ENCODE data around the gene LCE2A. TPM values are rescaled to one million over a fixed set of nuclear protein-coding genes. Genes with fewer than 3 reads are reported as not detected.

The LCE2A gene
- total and polyA plus RNA-seq, 2 donors (not counting 1 experiment from before 2014, with no cell fraction given): not detected

DNA sequence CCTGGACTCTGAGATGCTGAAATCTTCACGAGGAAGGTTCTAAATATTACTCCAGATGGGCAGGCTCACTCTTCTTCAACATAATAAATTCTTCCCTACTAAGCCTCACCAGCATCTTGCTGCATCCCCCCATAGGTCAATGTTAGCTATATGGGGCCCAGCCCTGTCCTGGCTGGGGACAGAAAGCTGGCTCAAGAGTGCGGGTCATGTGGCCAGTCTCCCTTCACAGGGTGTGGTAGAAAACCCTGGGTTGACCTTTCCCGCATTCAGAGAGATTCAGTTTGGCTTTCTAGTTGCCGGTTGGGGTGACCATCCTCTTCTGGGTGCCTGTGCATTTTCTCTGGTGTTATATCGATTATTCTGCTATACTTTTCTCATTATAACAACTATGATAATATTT lies 39.9 kb downstream of the LCE2A start:
- Mint-ChIP-seq H3K4me3 (no peak overlapping the region), H3K27me3 (peaks cover 25% of the 10 kb centered on the region), H3K9me3 (ENCODE audit: insufficient read depth) (no peaks in the 10 kb centered on the region), H3K4me1 (no peaks in the 10 kb centered on the region), H3K27ac (no peak overlapping the region)
- CTCF ChIA-PET: no interaction called here
- DNase-seq (no peak), ATAC-seq (ENCODE audit: low read depth) (no peak)
- no peaks in the 10 kb centered on the region for H3K36me3 ChIP-seq (replicated peaks in 1 of 2; ENCODE audit: control extremely low read depth in 1 of 2, control insufficient read depth in 1 of 2, extremely low read depth in 1 of 2, insufficient read depth in 2 of 2, low read length in 1 of 2)
- H4K20me1 ChIP-seq (ENCODE audit: control insufficient read depth, insufficient read depth, low read length, poor library complexity, severe bottlenecking): no peaks in the 10 kb centered on the region
- no peaks in the 10 kb centered on the region for H3K79me2 ChIP-seq (ENCODE audit: control insufficient read depth, insufficient read depth, low read length)
- H3K9me3 ChIP-seq (ENCODE audit: control extremely low read depth in 1 of 3, control insufficient read depth in 2 of 3, insufficient read depth in 1 of 3, low read length in 2 of 3): no peaks in the 10 kb centered on the region
- peaks cover 0 to 9% (median 2%) of the 10 kb centered on the region in 4 experiments for H3K27me3 ChIP-seq (replicated peaks in 1 of 4; ENCODE audit: control extremely low read depth in 1 of 4, control insufficient read depth in 3 of 4, insufficient read depth in 4 of 4, low read length in 3 of 4)
- no peaks in the 10 kb centered on the region for H3K4me1 ChIP-seq (ENCODE audit: control insufficient read depth in 2 of 2, insufficient read depth in 2 of 2, low read length in 2 of 2)
- no peak overlapping the region for H3K27ac ChIP-seq (ENCODE audit: low read length in 2 of 2)
- no peak overlapping the region for H3K4me2 ChIP-seq (replicated peaks; ENCODE audit: low read depth, low read length, poor library complexity, severe bottlenecking)
- no peak overlapping the region for H2AFZ ChIP-seq (ENCODE audit: insufficient read depth, low read depth, low read length, poor library complexity, severe bottlenecking)
- WGBS (ENCODE audit: insufficient coverage): 100% methylated on average over 3 of the region's 5 CpGs
- intact Hi-C loops (cut with micrococcal nuclease): no loop called here
- no peak for TF ChIP-seq EZH2 (IDR thresholded peaks at IDR 0.05; ENCODE audit: borderline replicate concordance, insufficient read depth, low read depth, low read length, poor library complexity, severe bottlenecking)
- no peak for TF ChIP-seq CTCF (IDR thresholded peaks at IDR 0.05)
- no peak overlapping the region for H3K9ac ChIP-seq (ENCODE audit: low read length)
- H3K4me3 ChIP-seq (ENCODE audit: control extremely low read depth in 1 of 5, extremely low read depth in 1 of 5, insufficient read depth in 1 of 5, low read depth in 2 of 5, low read length in 4 of 5): no peak overlapping the region
- POLR2A ChIA-PET: no interaction called here

- H3K27me3 Mint-ChIP-seq: peaks cover 30% of the 10 kb centered on the region
These were observed 41.7 kb downstream of the LCE2A start for GRCh38 chr1:152739841-152740240.

More at GRCh38 chr1:152739841-152740240, 41.7 kb downstream of the LCE2A start:
- Histone ChIP-seq H2AFZ (ENCODE audit: insufficient read depth, low read depth, low read length, poor library complexity, severe bottlenecking) (no peak overlapping the region), H3K36me3 (replicated peaks in 1 of 2; ENCODE audit: control extremely low read depth in 1 of 2, control insufficient read depth in 1 of 2, extremely low read depth in 1 of 2, insufficient read depth in 2 of 2, low read length in 1 of 2) (no peaks in the 10 kb centered on the region), H3K4me2 (replicated peaks; ENCODE audit: low read depth, low read length, poor library complexity, severe bottlenecking) (no peak overlapping the region), H3K4me3 (ENCODE audit: control extremely low read depth in 1 of 5, extremely low read depth in 1 of 5, insufficient read depth in 1 of 5, low read depth in 2 of 5, low read length in 4 of 5) (no peak overlapping the region), H3K79me2 (ENCODE audit: control insufficient read depth, insufficient read depth, low read length) (no peaks in the 10 kb centered on the region), H3K4me1 (ENCODE audit: control insufficient read depth in 2 of 2, insufficient read depth in 2 of 2, low read length in 2 of 2) (no peaks in the 10 kb centered on the region), H3K27ac (ENCODE audit: low read length in 2 of 2) (no peak overlapping the region), H4K20me1 (ENCODE audit: control insufficient read depth, insufficient read depth, low read length, poor library complexity, severe bottlenecking) (no peaks in the 10 kb centered on the region), H3K9me3 (ENCODE audit: control extremely low read depth in 1 of 3, control insufficient read depth in 2 of 3, insufficient read depth in 1 of 3, low read length in 2 of 3) (no peaks in the 10 kb centered on the region), H3K9ac (ENCODE audit: low read length) (no peak overlapping the region), H3K27me3 (replicated peaks in 1 of 4; ENCODE audit: control extremely low read depth in 1 of 4, control insufficient read depth in 3 of 4, insufficient read depth in 4 of 4, low read length in 3 of 4) (peaks cover 0 to 9% (median 2%) of the 10 kb centered on the region in 4 experiments)
- 92% methylated on average over 2 of the region's 3 CpGs for WGBS (ENCODE audit: insufficient coverage)
- H3K9me3 Mint-ChIP-seq (ENCODE audit: insufficient read depth): no peaks in the 10 kb centered on the region
- POLR2A ChIA-PET: no interaction called here
- no peaks in the 10 kb centered on the region for H3K4me1 Mint-ChIP-seq
- CTCF ChIA-PET: no interaction called here
- ATAC-seq (ENCODE audit: low read depth): no peak
- no peak overlapping the region for H3K27ac Mint-ChIP-seq
- no peak overlapping the region for H3K4me3 Mint-ChIP-seq
- no peak for TF ChIP-seq CTCF (IDR thresholded peaks at IDR 0.05)
- TF ChIP-seq EZH2 (IDR thresholded peaks at IDR 0.05; ENCODE audit: borderline replicate concordance, insufficient read depth, low read depth, low read length, poor library complexity, severe bottlenecking): no peak
- no peak for DNase-seq
- intact Hi-C loops (cut with micrococcal nuclease): no loop called here
